Astrocyte of the cerebellum (primary cell): ENCODE measurements around the gene CACNA1H.
"Not testable (repeated sequence)": the region's sequence is repeated elsewhere in the genome, so short reads cannot be mapped to it uniquely, and the experiment has no call there.

Experiments
- DNase-seq: peaks from one replicate; pipeline ENCODE4 v3.0.0-alpha.2; 2011; ENCODE audit warnings: low read depth
- H3K4me3 ChIP-seq: 2 replicates; pipeline ENCODE4 v1.5.1; 2011; ENCODE audit warnings: mild to moderate bottlenecking, low read depth, low read length, moderate library complexity
- CTCF ChIP-seq: IDR thresholded peaks from 2 replicates; pipeline ENCODE4 v1.5.1; 2012; ENCODE audit warnings: low read length, low read depth, moderate library complexity, mild to moderate bottlenecking; ENCODE audit errors: missing control alignments
- in situ Hi-C: cut with HindIII; loops from 2 replicates; pipeline ENCODE4 v1.10.0; 2017; ENCODE audit warnings: low sequenced_read_pairs

CACNA1H gene

GRCh38 chr16:1255276-1256122 lies 102.6 kb downstream of the CACNA1H start, which contains the start of gene TPSD1:
TSS of gene TPSD1 (plus strand) at chr16:1256069. CDS start at chr16:1256281, 212 bp downstream.
- H3K4me3 ChIP-seq, in situ Hi-C loops, DNase-seq: not testable (repeated sequence)

- in situ Hi-C loops, DNase-seq: not testable (repeated sequence)
Observed at GRCh38 chr16:1256296-1256873, 103.5 kb downstream of the CACNA1H start.

GRCh38 chr16:1256874-1257322 lies 104.0 kb downstream of the CACNA1H start:
- no peak overlapping the region for H3K4me3 ChIP-seq
- TF ChIP-seq CTCF, result no peak
- in situ Hi-C loops, result no loop called here
- no peak for DNase-seq

More at GRCh38 chr16:1256296-1256873, 103.5 kb downstream of the CACNA1H start:
- not testable (repeated sequence) for H3K4me3 ChIP-seq

GRCh38 chr16:1257561-1258224 lies 104.8 kb downstream of the CACNA1H start:
- TF ChIP-seq CTCF, result no peak
- no peak for DNase-seq
- H3K4me3 ChIP-seq, result no peak overlapping the region
- in situ Hi-C loops, result no loop called here

- in situ Hi-C loops, result no loop called here
- no peak overlapping the region for H3K4me3 ChIP-seq
- DNase-seq, result no peak
- TF ChIP-seq CTCF, result no peak
Observed at GRCh38 chr16:1258225-1258600, 105.3 kb downstream of the CACNA1H start.

- no peak for TF ChIP-seq CTCF
- DNase-seq, result no peak
- no peak overlapping the region for H3K4me3 ChIP-seq
- in situ Hi-C loops, result no loop called here
Observed at GRCh38 chr16:1258906-1259759, 106.2 kb downstream of the CACNA1H start.

- no peak for DNase-seq
- in situ Hi-C loops, result no loop called here
- no peak for TF ChIP-seq CTCF
- H3K4me3 ChIP-seq, result no peak overlapping the region
Observed at GRCh38 chr16:1259760-1260068, 106.8 kb downstream of the CACNA1H start.
